K562 (cell line): ENCODE data around the gene DCT. TPM values are rescaled to one million over a fixed set of nuclear protein-coding genes. Genes with fewer than 3 reads are reported as not detected.

Experiments
- ATAC-seq: fragments of 200-7000 bp; cut with Tn5 transposase; 3 replicates; pipeline ENCODE4 v1.9.1; 2020; ENCODE audit warnings: moderate library complexity
- BruUV-seq: library from RNA; stranded (reverse); fragments of 400-500 nt; replicated peaks from 2 replicates; lab custom pipeline; 2021; lab: Mats Ljungman, UMichigan
- CTCF ChIA-PET: fragments of 300-600 bp; formaldehyde crosslinking; extraction: SDS; loops from one replicate; lab custom pipeline; 2021; ENCODE audit warnings: low intra/inter-chr PET ratio; lab: Yijun Ruan, JAX
- POLR2A ChIA-PET: fragments of 300-600, 350-650 bp; sonication (Branson Sonifier 250); formaldehyde crosslinking; extraction: SDS; loops from one replicate; lab custom pipeline; 2021; ENCODE audit warnings: antibody characterized with exemption, inconsistent platforms; lab: Yijun Ruan, JAX
- DNase-seq, 4 experiments: peaks; one replicate each; pipeline versions ENCODE4 v3.0.0 to v3.0.0-alpha.2; 2011 to 2018; ENCODE audit warnings: low spot score in 3 of 4, mixed read lengths in 3 of 4; ENCODE audit errors: extremely low read depth in 1 of 4
- FAIRE-seq: peaks from 2 replicates; lab custom pipeline; 2011; peaks lifted over from hg19 to GRCh38; lab: Jason Lieb, UNC
- H2AFZ ChIP-seq: 2 replicates; pipeline ENCODE4 v1.6.0; 2011; ENCODE audit warnings: low read depth, low read length, control low read depth, inconsistent platforms
- H3K27ac ChIP-seq: fragments of 200-600 bp; 3 replicates; pipeline ENCODE4 v1.8.0; 2011; ENCODE audit warnings: low read depth, mild to moderate bottlenecking, control low read depth, inconsistent platforms, low read length, moderate library complexity, mixed read lengths; ENCODE audit errors: extremely low read depth
- H3K27me3 ChIP-seq, 2 experiments: fragments of 300-600 bp in 1 of 2; 2 replicates in 1 of 2; 3 replicates in 1 of 2; pipeline versions ENCODE4 v1.6.0 to v1.8.0; 2011; ENCODE audit warnings: inconsistent platforms in 2 of 2, low read length in 2 of 2, mild to moderate bottlenecking in 1 of 2, mixed read lengths in 1 of 2, moderate library complexity in 1 of 2; ENCODE audit not compliant: control insufficient read depth in 2 of 2, insufficient read depth in 2 of 2
- H3K36me3 ChIP-seq: fragments of 300-600 bp; 3 replicates; pipeline ENCODE4 v1.8.0; 2011; ENCODE audit warnings: mild to moderate bottlenecking, low read length, inconsistent platforms; ENCODE audit not compliant: control insufficient read depth, insufficient read depth
- H3K4me1 ChIP-seq, 2 experiments: fragments of 200-600 bp in 1 of 2; replicated peaks in 1 of 2; 2 replicates in 1 of 2; 3 replicates in 1 of 2; pipeline versions ENCODE4 v1.5.1 to v1.8.0; 2011; ENCODE audit warnings: inconsistent platforms in 2 of 2, low read length in 2 of 2, mild to moderate bottlenecking in 1 of 2, mixed read lengths in 1 of 2, moderate library complexity in 1 of 2; ENCODE audit not compliant: control insufficient read depth in 2 of 2, insufficient read depth in 2 of 2
- H3K4me2 ChIP-seq: 2 replicates; pipeline ENCODE4 v1.6.1; 2011; ENCODE audit warnings: low read length, control low read depth, inconsistent platforms, mixed read lengths; ENCODE audit not compliant: insufficient read depth
- H3K4me3 ChIP-seq: fragments of 200-600 bp; sonication (generic), shearing (Covaris generic); 2 replicates; pipeline ENCODE4 v1.5.1; 2016; ENCODE audit warnings: control low read depth, inconsistent platforms
- H3K79me2 ChIP-seq: fragments of 200-600 bp; 3 replicates; pipeline ENCODE4 v1.8.0; 2011; ENCODE audit warnings: low read length, inconsistent platforms; ENCODE audit not compliant: control insufficient read depth, insufficient read depth
- H3K9ac ChIP-seq, 2 experiments: 2 replicates each; pipeline versions ENCODE4 v1.6.0 to v1.6.1; 2011; ENCODE audit warnings: low read depth in 2 of 2, low read length in 2 of 2, control low read depth in 1 of 2, inconsistent platforms in 1 of 2, mild to moderate bottlenecking in 1 of 2, mixed read lengths in 1 of 2; ENCODE audit not compliant: insufficient read depth in 1 of 2
- H3K9me1 ChIP-seq: one replicate; pipeline ENCODE4 v1.6.0; 2011; ENCODE audit warnings: inconsistent platforms, mild to moderate bottlenecking, low read length, moderate library complexity; ENCODE audit not compliant: control insufficient read depth, insufficient read depth
- H3K9me3 ChIP-seq: replicated peaks from 2 replicates; pipeline ENCODE4 v1.5.1; 2011; ENCODE audit warnings: low read depth, low read length, inconsistent platforms; ENCODE audit not compliant: control insufficient read depth, insufficient read depth
- H4K20me1 ChIP-seq: replicated peaks from 2 replicates; pipeline ENCODE4 v1.6.1; 2011; ENCODE audit warnings: low read length, inconsistent platforms, mixed read lengths; ENCODE audit not compliant: control insufficient read depth, insufficient read depth
- CBX8 ChIP-seq: fragments of 200-600 bp; sonication (generic); IDR thresholded peaks from 2 replicates; pipeline ENCODE4 v1.6.1; 2012; ENCODE audit warnings: borderline replicate concordance, mixed run types, low read depth, mild to moderate bottlenecking, moderate library complexity, mixed read lengths, low read length, control low read depth, inconsistent platforms; ENCODE audit not compliant: poor library complexity, severe bottlenecking; ENCODE audit errors: extremely low read depth
- NBN ChIP-seq: fragments of 450-650 bp; IDR thresholded peaks from 2 replicates; pipeline ENCODE4 v1.6.1; 2016; ENCODE audit warnings: low read depth, mild to moderate bottlenecking
- NFXL1 ChIP-seq: fragments of 450-650 bp; formaldehyde crosslinking; IDR thresholded peaks from 2 replicates; pipeline ENCODE4 v1.4.0; 2021; ENCODE audit warnings: mild to moderate bottlenecking
- RBM14 ChIP-seq: fragments of 200-400 bp; formaldehyde crosslinking; IDR thresholded peaks from 2 replicates; pipeline ENCODE4 v1.6.1; 2018; ENCODE audit warnings: low read depth, mild to moderate bottlenecking, low read length, moderate library complexity, borderline replicate concordance; ENCODE audit not compliant: insufficient read depth
- SMARCA4 ChIP-seq: fragments of 450-650 bp; IDR thresholded peaks from 2 replicates; pipeline ENCODE4 v1.6.1; 2016
- SRSF1 ChIP-seq: fragments of 200-400 bp; formaldehyde crosslinking; IDR thresholded peaks from 2 replicates; pipeline ENCODE4 v1.6.1; 2017; ENCODE audit warnings: mild to moderate bottlenecking, low read depth, low read length, moderate library complexity
- TCFL5 ChIP-seq: fragments of 250-450 bp; sonication (Bioruptor Pico); conservative IDR thresholded peaks from 2 replicates; pipeline ENCODE4 v1.6.1; 2021; ENCODE audit warnings: mild to moderate bottlenecking, moderate library complexity, matching md5 sums
- TRIM24 ChIP-seq, 2 experiments: fragments of 450-650 bp; IDR thresholded peaks; 2 replicates each; pipeline ENCODE4 v1.6.1; 2016
- ZNF165 ChIP-seq: fragments of 250-450 bp; sonication (Bioruptor Pico); IDR thresholded peaks from 2 replicates; pipeline ENCODE4 v1.4.0; 2020; ENCODE audit warnings: borderline replicate concordance
- WGBS: fragments of 100-300 bp; shearing (Covaris generic); methylation state at CpG from one replicate; pipeline ENCODE4 v1.1.6; 2016; ENCODE audit warnings: low coverage, mixed read lengths; ENCODE audit not compliant: insufficient coverage; ENCODE audit errors: missing lambda C conversion rate; 5-methylcytosine and 5-hydroxymethylcytosine counted together
- in situ Hi-C: fragments of 300-500 bp; cut with MboI; formaldehyde crosslinking; loops from 4 replicates; pipeline ENCODE4 v1.15.0; 2018; ENCODE audit warnings: inconsistent platforms, mixed read lengths
- intact Hi-C: fragments of 100-400 bp; cut with micrococcal nuclease; formaldehyde crosslinking; loops from 2 replicates; pipeline ENCODE4 v1.14.2; 2022
- polyA plus RNA-seq, 8 experiments: library from polyadenylated mRNA; depleted of rRNA in 4 of 8; stranded (reverse) in 5 of 8; unstranded in 3 of 8; fragments of >200 nt; fragmentation: Nextera tagmentation in 2 of 8; fragmentation: Illumina TruSeq in 1 of 8; extraction: Ambion mirVana in 2 of 8; extraction: Trizol in 1 of 8; gene quantifications; 2 replicates each; pipeline versions ENCODE4 v1.2.1 to v1.2.3, GENCODE V29; 2011 to 2014; ENCODE audit warnings: inconsistent platforms in 1 of 8, missing spikeins in 1 of 8
- total RNA-seq, 7 experiments: library from RNA; depleted of rRNA in 6 of 7; stranded (reverse); fragments of >200 nt in 6 of 7; fragmentation: Illumina TruSeq in 2 of 7; extraction: Trizol in 2 of 7; gene quantifications; 2 replicates each; pipeline versions ENCODE4 v1.2.1 to v1.2.3, GENCODE V29; 2011 to 2021; ENCODE audit warnings: low replicate concordance in 1 of 7
- TF ChIP-seq, protein P1 (sequence below): fragments of 250-450 bp; sonication (Bioruptor Pico); IDR thresholded peaks from 2 replicates; pipeline ENCODE4 v1.8.0; 2021; ENCODE audit warnings: moderate library complexity, mild to moderate bottlenecking, inconsistent platforms
- TF ChIP-seq, protein P2 (sequence below): fragments of 150-350 bp; conservative IDR thresholded peaks from 2 replicates; pipeline ENCODE4 v1.6.1; 2014; ENCODE audit warnings: low read length
- TF ChIP-seq, protein P3 (sequence below): fragments of 450-650 bp; IDR thresholded peaks from 2 replicates; pipeline ENCODE4 v1.7.1; 2018; ENCODE audit warnings: mild to moderate bottlenecking, low read depth; ENCODE audit not compliant: partially characterized antibody
- TF ChIP-seq, protein P4 (sequence below): fragments of 450-650 bp; IDR thresholded peaks from 2 replicates; pipeline ENCODE4 v1.6.1; 2016; ENCODE audit warnings: borderline replicate concordance

Gene DCT
- total and polyA plus RNA-seq, 9 of the 15 experiments (the other 6 are each of a cell fraction or from before 2014, with no cell fraction given): 0.11 to 0.83 (median 0.57) TPM

DNA sequence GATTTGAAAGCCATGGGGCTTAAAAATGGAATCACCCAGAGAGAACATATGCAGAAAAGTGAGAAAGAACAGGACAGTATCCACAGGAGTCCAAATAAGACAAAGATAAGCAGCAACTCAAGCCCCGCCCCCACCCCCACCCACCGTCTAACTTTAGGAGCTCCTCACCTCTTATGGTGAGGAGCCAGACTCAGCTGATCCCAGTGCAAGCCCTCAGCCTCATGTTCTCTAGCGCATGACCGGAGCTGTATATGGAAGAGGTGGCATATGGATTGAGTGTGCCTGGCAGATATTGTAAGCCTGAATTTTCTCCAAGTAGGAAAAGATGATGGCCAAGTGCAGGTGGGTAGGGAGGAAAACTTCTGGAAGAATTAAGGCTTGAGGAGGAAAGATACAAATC lies 36.4 kb upstream of the DCT start (continued):
- TF ChIP-seq CBX8: no peak

DNA sequence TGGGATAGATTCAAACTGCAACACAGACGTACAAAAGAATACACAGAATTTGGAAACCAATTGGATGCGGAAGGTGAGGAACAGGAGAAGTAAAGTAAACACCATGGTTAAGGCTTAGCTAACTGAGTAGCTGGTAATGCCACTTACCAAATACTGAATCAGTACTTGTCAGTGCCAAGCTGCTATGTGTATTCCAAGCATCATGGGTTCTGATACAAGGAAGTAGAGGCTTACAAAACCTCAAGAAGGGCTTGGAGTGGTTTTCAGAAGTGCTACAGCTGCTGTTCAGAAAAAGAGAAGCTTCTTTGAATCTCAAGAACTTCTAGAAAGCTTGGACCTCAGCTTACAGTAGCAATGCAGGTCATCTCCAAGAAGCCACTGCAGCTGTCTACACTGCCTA lies 35.9 kb upstream of the DCT start:
- no TSS peak for BruUV-seq

More for the DNA sequence above, 35.9 kb upstream of the DCT start:
- TF ChIP-seq, protein P1, sequence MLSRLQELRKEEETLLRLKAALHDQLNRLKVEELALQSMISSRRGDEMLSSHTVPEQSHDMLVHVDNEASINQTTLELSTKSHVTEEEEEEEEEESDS (CRISPR knock-in tag): no peak
- TF ChIP-seq TCFL5 (no peak), SRSF1 (no peak), RBM14 (no peak), TRIM24 (IDR thresholded peaks at IDR 0.05) (no peak), ZNF165 (no peak), NBN (no peak), SMARCA4 (no peak), NFXL1 (CRISPR knock-in tag) (no peak)
- TF ChIP-seq, protein P2, sequence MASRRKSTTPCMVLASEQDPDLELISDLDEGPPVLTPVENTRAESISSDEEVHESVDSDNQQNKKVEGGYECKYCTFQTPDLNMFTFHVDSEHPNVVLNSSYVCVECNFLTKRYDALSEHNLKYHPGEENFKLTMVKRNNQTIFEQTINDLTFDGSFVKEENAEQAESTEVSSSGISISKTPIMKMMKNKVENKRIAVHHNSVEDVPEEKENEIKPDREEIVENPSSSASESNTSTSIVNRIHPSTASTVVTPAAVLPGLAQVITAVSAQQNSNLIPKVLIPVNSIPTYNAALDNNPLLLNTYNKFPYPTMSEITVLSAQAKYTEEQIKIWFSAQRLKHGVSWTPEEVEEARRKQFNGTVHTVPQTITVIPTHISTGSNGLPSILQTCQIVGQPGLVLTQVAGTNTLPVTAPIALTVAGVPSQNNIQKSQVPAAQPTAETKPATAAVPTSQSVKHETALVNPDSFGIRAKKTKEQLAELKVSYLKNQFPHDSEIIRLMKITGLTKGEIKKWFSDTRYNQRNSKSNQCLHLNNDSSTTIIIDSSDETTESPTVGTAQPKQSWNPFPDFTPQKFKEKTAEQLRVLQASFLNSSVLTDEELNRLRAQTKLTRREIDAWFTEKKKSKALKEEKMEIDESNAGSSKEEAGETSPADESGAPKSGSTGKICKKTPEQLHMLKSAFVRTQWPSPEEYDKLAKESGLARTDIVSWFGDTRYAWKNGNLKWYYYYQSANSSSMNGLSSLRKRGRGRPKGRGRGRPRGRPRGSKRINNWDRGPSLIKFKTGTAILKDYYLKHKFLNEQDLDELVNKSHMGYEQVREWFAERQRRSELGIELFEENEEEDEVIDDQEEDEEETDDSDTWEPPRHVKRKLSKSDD: no peak
- TF ChIP-seq, protein P3, sequence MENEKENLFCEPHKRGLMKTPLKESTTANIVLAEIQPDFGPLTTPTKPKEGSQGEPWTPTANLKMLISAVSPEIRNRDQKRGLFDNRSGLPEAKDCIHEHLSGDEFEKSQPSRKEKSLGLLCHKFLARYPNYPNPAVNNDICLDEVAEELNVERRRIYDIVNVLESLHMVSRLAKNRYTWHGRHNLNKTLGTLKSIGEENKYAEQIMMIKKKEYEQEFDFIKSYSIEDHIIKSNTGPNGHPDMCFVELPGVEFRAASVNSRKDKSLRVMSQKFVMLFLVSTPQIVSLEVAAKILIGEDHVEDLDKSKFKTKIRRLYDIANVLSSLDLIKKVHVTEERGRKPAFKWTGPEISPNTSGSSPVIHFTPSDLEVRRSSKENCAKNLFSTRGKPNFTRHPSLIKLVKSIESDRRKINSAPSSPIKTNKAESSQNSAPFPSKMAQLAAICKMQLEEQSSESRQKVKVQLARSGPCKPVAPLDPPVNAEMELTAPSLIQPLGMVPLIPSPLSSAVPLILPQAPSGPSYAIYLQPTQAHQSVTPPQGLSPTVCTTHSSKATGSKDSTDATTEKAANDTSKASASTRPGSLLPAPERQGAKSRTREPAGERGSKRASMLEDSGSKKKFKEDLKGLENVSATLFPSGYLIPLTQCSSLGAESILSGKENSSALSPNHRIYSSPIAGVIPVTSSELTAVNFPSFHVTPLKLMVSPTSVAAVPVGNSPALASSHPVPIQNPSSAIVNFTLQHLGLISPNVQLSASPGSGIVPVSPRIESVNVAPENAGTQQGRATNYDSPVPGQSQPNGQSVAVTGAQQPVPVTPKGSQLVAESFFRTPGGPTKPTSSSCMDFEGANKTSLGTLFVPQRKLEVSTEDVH: no peak
- TF ChIP-seq, protein P4, sequence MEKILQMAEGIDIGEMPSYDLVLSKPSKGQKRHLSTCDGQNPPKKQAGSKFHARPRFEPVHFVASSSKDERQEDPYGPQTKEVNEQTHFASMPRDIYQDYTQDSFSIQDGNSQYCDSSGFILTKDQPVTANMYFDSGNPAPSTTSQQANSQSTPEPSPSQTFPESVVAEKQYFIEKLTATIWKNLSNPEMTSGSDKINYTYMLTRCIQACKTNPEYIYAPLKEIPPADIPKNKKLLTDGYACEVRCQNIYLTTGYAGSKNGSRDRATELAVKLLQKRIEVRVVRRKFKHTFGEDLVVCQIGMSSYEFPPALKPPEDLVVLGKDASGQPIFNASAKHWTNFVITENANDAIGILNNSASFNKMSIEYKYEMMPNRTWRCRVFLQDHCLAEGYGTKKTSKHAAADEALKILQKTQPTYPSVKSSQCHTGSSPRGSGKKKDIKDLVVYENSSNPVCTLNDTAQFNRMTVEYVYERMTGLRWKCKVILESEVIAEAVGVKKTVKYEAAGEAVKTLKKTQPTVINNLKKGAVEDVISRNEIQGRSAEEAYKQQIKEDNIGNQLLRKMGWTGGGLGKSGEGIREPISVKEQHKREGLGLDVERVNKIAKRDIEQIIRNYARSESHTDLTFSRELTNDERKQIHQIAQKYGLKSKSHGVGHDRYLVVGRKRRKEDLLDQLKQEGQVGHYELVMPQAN: no peak
- TF ChIP-seq, all 486 proteins: peak for 0
- H3K27ac ChIP-seq: no peak overlapping the region
- no peak overlapping the region for H3K4me3 ChIP-seq
- H3K27me3 ChIP-seq: no peaks in the 10 kb centered on the region
- FAIRE-seq: no peak
- CTCF ChIA-PET: no interaction called here
- H4K20me1 ChIP-seq: no peaks in the 10 kb centered on the region
- DNase-seq: no peak
- 0% methylated on average over 2 of the region's 2 CpGs for WGBS
- no peaks in the 10 kb centered on the region for H3K79me2 ChIP-seq
- H3K9me3 ChIP-seq: no peaks in the 10 kb centered on the region
- H3K9me1 ChIP-seq: no peaks in the 10 kb centered on the region
- H3K36me3 ChIP-seq: no peaks in the 10 kb centered on the region
- no peak overlapping the region for H2AFZ ChIP-seq
- no peak overlapping the region for H3K4me2 ChIP-seq
- H3K4me1 ChIP-seq: no peaks in the 10 kb centered on the region
- no peak overlapping the region for H3K9ac ChIP-seq
- POLR2A ChIA-PET: interaction anchor here (0.6 kb wide), 1 partner anchor 27 kb away, joined by 4 read pairs; no protein-coding TSS in a partner anchor
- ATAC-seq: no peak
- in situ Hi-C loops: no loop called here
- intact Hi-C loops: no loop called here
